Femur (tissue), 1 donor: ENCODE data around the gene ITGB6.
"Not testable (repeated sequence)": the region's sequence is repeated elsewhere in the genome, so short reads cannot be mapped to it uniquely, and the experiment has no call there.

Experiments
- DNase-seq: peaks from one replicate; pipeline ENCODE4 v3.0.0-alpha.2; 2017

The ITGB6 gene

DNA sequence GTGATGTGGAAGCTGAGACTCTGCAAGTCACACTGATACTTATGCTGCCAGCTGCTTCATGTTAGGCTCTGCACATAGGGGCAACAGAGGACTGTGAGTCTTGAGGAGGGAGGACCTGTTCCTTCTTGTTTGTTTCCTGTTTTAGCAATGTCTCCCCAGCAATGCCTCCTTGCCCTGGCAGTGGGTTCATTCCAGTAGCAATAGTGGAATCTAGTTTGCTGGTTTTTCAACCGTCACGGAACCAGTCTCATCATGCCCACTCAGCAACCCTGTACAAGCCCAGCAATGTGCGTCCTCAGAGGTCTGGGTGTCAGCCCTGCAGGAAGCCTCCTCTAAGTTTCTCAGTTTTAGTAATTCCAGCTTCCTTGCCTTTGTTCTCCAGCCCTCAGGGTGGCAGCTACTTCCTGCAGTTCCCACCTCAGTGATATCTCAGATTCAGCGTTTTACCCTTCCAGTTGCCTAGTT is 20.5 kb upstream of the ITGB6 start:
- DNase-seq: no peak

DNA sequence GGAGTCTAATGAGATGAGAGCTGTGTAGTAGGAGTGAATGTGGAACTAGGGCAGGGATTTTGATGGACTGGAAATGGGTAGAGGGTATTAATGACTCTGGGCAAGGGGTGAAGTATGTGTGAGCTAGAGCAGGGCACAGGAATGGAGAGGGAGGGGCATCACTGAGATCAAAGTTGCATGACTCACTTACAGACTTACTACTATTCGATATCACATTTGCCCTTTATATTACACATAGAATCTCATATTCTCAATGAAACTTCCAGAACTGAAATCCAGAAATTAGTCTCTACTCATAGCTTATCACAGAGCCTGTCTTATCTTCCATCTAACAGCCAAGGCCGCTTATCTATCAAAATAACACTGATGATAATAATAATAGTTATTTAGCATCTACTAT is 20.0 kb upstream of the ITGB6 start:
- no peak for DNase-seq

DNA sequence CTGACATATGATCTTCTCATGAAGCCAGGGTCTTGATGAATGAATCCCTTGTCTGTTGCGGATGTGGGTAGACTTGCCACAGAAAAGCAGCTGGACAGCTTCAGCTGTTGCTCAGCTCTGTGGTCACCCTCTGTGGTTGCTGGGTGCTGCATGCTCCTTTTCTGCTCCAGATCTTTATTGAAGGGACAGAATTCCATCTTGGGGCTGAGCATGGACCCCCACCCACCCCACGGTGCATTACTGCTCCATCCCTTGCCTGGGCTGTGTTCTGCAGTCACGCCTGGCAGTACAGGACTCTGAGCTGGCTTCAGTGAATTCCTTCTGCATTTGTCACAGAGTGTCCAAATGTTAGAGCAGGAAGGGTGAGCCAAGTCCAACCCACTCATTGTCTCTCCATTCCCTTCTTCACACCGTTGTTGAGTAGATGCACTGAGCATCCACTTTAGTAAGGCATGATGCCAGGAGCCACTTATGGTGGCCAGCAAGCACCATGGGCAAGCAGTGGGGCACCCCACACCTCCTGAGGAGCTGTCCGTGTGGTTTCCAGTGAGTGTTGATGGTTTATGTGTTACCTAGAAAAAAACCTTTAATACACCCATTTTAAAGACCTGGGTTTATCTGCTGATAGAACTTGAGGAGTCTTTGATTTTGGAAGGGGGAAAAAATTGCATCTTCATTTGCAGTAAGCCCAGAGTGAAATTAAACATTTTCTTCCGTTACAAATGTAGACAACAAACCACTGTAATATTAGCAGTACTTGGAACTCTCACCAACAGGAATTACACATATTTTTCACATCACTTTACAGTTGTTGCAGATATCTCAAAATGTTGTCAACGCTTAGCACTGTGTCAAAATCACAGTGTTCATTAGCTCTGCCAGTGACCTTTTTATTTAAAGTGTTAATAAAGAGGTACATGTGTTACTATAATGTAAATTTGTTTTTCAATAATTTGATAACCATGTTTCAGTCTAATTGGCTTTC is 14.7 kb upstream of the ITGB6 start:
- peak; percentile 77 for DNase-seq

DNA sequence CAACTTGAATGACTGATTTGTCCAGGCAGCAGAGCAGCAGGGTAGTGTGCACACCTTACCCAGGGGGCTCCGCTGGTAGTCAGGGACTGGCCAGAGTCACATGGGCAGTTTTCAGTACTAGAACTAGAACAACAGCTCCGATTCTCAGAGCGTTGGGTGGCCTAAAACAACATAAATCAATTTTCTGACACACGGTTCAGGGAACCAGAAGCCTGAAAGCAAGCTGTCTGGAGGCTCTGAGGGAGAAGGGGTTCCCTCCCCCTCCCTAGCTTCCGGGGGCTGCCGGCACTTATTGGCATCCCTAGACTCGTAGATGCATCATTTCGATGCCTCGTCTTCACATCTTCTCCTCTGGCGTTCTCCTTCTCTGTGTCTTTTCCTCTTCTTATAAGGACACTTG is 13.4 kb upstream of the ITGB6 start:
- DNase-seq: no peak

DNA sequence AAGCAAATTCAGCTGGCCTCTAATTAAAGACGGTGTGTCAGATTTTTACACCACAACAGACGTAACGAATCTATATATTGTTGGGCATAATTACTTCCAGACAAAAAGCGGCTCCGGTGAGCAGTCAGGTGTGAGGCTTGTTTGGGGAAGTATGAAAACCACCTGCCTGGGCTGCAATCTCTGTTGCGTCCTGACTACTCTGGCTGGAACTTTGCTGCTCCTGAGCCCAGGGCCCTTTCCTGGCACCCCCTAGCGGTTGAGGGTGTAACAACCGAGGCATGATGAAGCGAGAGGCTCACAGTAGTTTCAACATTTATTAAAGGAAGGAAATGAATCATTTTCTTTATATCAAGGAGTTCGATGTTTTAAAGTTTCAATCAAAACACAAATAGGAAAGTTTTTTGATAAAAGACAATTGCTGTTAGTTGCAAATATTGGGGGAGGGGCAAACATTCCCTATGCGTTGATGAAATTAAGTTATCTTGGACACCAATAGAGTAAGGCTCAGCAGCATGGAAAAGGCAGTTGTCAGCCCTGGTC is 10.6 kb upstream of the ITGB6 start:
- DNase-seq: peak; percentile 48

DNA sequence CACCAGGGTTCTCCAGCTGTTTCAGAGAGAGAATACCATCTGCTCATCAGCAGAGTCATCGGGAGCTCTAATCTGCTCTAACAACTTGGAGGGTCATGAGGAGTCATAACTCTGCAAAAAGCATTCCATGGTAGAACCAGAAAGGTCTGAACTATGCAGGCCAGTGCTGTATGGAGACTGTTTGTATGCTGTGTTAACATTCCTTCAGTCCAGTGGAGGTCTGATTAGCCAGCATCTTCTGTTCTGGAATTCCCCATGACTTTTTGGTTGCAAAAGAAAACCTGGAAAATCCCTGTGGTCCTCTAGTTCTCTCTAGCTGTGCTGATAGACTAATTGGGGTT is 9.4 kb upstream of the ITGB6 start:
- no peak for DNase-seq

DNA sequence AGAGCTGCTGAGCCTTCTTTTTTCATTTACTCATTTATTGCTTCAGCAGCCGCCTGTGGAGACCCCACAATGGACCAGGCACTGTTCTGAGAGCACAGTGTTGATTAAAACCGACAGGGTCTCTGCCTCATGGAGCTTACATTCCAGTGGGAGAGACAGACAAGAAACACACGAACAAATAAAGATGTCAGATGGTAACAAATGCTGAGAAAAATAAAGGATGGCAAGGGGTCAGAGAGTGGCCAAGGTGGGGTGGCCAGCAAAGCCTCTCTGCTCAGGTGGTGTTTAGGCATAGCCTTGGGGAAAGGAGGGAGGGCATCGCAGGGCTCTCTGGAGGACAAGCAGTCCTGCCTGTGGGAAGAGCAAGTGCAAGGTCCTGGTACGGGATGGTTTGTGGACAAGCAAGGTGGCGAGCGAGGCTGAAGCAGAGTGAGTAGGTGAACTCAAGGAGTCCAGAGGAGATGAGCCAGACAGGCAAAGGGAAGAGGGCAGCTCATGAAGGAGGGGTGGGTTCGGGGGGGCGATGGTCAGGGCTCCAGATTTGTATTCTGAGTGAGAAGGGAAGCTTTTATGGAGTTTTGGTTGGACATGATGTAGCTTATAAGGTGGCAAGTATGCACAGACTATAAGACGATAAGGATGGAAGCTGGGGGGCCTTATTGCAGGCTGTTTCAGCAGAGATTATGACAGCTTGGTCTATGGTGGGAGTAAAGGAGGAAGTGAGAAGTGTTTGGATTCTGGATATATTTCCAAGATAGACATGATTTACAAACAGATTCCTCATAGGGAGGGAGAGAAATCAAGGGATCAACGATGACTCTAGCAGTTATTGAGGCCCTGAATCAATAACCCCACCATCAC is 8.8 kb upstream of the ITGB6 start:
- DNase-seq: no peak

DNA sequence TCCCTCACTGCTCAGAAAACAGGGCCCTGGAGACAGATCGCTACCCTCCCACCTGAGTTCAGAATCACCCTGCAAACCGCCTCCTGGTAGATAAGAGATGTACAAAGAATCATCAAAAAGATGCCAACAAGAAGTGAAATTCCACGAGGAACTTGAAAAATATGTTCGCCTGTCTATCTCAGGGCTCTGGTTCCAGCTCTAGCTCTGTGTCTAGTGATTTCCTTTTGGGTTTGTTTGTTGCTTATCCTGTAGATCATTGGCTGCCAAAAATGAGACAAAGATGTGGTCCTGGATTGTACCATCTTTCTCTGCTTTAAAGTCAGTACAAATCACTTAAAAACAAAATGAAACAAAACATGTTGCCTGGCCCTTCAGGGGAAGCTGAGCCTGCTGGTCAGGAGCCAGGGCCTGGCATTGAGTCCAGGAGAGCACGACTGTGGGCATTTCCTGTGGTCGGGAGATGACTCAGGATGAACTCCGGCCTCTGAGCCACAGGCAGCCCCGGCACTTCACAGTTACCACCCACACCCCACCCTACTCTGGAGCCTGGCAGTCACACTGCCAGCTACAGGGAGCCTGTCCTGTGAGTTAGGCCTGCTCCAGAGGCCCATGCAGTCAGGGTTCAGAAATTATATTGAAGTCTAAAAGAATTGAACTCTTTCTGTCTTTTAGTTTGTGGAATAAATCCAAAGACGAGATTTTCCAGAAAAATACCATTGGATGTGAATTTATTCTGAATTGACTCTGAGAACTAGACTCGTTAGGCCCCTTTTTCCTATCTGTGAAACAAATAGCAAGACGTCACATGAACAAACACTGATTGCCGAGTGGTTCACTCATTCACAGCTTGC is 8.0 kb upstream of the ITGB6 start:
- peak; percentile 75 for DNase-seq

DNA sequence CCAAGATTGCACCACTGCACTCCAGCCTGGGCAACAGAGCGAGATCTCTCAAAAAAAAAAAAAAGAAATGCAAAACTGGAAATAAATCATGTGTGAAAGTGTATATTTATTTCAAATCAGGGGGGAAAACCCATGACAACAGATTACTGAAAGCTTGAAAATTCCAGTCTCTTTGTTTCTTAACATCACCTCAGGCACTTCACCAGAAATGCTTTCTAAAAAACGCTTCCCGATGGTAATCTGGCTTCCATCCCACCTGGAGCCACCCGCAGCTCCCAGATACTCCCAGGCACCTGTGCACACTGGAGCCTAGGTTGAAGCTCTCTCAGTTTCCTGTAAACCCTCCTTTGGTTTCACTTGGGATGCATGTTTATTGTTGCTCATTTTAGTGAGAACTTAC is 7.2 kb upstream of the ITGB6 start:
- no peak for DNase-seq

DNA sequence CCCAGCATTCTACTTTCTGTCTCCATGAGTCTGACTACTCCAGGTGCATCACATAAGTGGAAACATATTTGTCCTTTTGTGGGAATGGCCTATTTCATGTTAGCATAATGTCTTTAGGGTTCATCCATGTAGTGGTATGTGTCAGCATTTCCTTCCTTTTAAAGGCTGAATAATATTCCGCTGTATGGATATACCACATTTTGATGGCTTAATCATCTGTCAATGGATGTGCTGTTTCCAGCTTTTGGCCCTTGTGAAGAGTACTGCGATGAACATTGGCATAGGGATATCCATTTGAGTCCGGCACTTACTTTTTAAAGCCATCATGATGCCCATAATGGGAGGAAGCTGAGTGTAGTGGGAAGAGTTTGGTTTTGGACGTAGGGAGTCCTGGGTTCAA is 6.4 kb upstream of the ITGB6 start:
- no peak for DNase-seq

DNA sequence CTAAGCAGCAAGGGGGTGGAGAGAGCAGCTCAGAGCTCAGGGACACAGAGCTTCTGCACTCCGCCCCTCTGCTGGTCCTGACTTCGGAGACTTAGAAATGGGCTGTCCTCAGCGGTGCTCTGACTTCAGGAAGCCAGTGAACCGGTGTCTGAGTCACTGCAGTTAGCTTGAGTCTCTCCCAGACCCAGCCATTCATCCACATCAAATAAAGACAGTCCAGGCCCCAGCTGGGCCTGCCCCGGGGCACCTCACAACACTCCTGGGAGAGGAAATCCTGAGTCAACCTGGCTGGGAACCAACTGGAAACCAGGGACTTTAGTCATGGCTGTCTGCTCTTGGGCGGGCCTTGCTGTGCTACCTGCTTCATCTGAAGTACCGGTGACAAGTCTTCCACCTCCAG is 5.4 kb upstream of the ITGB6 start:
- DNase-seq: no peak

DNA sequence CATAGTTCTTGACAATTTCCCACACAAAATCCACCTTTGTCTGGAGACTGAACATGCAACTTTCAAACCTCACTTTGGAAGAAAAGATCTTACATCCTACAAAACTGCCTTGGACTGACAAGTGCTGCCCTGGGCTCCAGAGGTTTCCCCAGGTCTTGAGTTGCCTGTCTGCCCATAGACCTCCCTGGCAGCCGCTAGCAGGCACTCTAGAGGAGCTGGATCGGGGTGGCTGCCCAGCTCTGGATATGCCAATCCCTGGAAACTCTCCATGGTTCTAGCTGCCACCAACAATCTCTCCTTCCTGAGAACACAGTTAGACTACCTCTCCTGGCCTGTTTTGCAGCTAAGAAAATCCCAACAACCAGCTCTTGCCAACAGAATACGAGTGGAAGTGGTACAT is 3.4 kb upstream of the ITGB6 start:
- DNase-seq: no peak

DNA sequence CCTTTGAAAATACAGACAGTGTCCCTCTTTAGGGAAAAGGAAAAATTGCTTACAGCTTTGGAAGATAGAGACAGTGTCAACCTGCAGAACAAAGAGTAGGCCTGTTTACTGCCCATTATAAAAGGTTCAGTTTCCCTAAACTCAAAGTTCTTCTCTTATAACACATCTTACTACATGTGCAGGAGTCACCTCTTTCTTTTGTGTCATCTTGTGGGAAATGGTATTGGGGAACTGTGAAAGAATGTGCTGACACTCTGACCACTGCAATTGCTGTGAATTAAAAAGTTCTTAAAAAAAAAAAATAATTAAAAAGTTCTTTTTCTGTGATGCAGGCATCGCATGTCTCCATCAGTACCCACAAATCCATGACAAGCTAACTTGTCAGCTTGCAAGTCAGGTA is 2.9 kb upstream of the ITGB6 start:
- DNase-seq: no peak

DNA sequence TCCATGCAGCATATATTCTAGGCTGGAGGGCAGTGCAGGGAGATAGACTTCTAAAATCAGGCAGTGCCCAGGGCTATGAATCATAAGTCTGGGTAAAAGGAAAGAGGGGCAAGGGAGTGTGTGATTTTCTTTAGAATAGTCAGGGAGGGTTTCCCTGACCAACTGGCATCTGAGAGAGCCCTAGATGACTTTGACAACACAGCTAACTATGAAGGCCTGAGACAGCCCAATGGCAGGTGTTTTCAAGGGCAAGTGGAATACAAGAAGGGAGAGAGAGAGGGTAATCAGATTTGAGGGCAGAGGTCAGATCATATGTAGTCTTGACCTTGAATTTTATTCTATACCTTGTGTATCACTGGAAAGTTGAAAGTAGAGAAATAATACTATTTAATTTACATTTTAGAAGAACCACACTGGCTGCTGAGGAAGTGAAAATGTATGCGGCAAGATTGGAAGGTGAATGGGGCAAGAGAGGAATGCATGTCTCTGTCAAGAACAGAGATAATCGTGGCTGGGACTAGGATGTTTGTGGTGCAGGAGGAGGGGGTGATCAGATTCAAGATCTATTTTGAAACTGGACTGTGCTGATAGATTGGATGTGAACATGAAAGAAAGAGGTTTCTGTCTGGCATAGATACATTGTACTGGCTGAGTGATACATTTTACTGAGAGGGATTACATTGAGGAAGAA is 1.9 kb upstream of the ITGB6 start:
- DNase-seq: no peak

DNA sequence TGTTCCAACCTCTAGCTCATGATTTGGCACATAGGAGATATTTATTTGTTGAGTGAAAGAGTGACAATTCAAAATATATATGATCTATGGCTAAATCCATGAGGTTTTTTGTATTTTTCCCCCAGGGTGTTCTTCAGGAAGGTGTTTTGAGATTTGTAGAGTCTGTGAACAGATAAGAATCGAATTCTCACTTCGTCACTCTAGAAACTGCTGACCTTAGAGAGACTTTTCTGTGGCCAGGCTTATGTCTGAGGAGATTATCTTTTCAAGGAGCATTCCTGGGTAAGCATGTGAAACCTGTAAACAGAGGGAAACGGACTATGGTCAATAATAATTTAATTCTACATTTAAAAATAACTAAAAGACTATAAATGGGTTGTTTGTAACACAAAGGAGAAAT is 849 bp upstream of the ITGB6 start:
- DNase-seq: no peak

DNA sequence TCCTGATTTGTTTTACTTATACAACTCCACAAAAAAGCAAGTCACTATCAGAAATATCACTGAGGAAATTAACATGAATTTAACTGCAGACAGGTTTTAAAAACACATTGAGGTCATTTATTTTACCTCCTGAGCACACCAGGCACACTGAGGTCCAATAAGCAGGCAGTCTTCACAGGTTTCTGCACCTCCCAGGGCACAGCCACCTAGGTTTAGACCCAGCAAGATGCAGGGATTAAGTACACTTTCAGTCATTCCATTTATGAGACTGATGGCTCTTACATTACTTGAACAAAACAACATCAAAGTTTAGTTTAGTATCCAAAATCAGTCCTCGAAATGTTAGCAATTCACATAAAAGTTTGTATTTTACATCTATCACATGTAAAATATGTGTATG is 1.0 kb downstream of the ITGB6 start:
- DNase-seq: no peak

DNA sequence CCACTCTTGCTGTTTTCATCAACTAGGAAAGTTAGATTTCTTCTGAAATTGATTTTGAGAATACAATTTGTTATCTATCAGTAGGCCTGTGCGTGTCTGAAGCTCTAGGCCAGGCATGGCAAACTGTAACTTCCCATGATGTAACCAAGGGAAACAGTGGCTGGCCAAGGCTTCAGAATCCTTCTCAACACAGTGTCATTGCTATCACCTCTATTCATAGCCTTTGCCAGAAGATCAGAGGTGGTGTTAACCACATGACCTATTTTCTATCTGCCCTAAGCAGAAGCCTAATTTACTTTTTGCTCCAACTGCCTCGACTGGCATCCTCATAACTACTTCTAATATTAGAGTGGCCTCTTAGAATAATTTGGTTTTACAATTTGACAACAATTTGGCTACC is 2.5 kb downstream of the ITGB6 start:
- no peak for DNase-seq

DNA sequence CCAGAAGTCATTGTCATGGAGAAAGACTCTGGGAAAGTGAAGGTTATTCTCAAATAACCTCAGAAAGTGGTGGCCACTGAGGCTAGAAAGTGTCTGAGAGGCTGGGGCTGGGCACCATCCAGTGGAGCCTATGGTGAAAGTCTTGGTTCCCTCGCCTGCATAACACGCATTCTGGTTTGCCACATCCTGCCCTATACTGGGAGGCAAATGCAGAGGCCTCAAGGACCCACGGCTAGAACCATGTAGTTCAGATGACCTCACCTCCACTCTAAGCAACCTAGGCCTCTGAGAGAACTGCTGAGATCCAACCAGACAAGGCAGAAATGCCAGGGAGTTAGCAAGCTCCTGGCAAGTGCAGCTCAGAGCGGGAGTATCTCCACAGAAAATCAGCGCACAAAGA is 5.1 kb downstream of the ITGB6 start:
- no peak for DNase-seq

DNA sequence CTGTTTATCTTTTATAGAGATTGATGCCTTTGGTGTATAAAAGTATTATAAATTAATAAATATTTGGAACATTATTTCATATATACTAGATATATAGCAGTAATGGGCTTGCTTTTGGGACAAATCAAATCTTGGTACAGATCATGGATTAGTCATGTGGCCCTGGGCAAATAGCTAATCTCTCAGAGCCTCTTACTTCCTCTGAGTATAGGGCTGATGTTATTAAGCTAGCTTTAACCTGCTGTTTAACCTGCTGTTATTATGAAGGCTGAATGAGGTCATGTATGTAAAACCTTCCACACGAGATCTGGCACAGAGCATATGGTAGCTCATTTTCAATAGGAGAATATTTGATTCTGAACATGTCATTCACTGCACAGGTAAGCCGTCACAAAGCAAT is 5.7 kb downstream of the ITGB6 start:
- DNase-seq: no peak

DNA sequence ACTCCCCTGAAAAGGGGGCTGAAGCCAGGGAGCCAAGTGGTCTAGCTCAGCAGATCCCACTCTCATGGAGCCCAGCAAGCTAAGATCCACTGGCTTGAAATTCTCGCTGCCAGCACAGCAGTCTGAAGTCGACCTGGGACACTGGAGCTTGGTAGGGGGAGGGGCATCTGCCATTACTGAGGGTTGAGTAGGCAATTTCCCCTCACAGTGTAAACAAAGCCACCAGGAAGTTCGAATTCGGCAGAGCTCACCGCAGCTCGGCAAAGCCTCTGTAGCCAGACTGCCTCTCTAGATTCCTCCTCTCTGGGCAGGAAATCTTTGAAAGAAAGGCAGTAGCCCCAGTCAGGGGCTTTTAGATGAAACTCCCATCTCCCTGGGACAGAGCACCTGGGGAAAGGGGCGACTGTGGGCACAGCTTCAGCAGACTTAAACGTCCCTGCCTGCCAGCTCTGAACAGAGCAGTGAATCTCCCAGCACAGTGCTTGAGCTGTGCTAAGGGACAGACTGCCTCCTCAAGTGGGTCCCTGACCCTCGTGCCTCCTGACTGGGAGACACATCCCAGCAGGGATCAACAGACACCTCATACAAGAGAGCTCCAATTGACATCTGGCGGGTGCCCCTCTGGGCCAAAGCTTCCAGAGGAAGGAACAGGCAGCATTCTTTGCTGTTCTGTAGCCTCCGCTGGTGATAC is 18.8 kb downstream of the ITGB6 start:
- not testable (repeated sequence) for DNase-seq

DNA sequence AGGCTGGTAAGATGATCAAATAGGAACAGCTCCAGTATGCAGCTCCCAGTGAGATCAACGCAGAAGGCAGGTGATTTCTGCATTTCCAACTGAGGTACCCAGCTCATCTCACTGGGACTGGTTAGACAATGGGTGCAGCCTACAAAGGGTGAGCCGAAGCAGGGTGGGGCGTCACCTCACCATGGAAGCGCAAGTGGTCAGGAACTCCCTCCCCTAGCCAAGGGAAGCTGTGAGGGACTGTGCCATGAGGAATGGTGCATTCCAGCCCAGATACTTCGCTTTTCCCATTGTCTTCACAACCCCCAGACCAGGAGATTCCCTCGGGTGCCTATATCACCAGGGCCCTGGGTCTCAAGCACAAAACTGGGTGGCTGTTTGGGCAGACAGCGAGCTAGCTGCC is 19.4 kb downstream of the ITGB6 start:
- not testable (repeated sequence) for DNase-seq
